HepG2 (cell line): ENCODE measurements around the gene EBPL. TPM values are rescaled to one million over a fixed set of nuclear protein-coding genes. Genes with fewer than 3 reads are reported as not detected.

Experiments used
- ATAC-seq: fragments of 200-7000 bp; cut with Tn5 transposase; 3 replicates; pipeline ENCODE4 v1.9.1; 2020; ENCODE audit warnings: mild to moderate bottlenecking, moderate library complexity
- BruUV-seq: library from RNA; stranded (reverse); fragments of 400-500 nt; replicated peaks from 2 replicates; lab custom pipeline; 2021; lab: Mats Ljungman, UMichigan
- CTCF ChIA-PET: fragments of 300-600 bp; formaldehyde crosslinking; extraction: SDS; loops from one replicate; lab custom pipeline; 2021; ENCODE audit warnings: low total read pairs, inconsistent platforms, low intra/inter-chr PET ratio; lab: Yijun Ruan, JAX
- POLR2A ChIA-PET: fragments of 350-600 bp; sonication (Branson Sonifier 250); formaldehyde crosslinking; loops from one replicate; lab custom pipeline; 2020; ENCODE audit warnings: antibody characterized with exemption, inconsistent platforms; lab: Yijun Ruan, JAX
- DNase-seq: peaks from one replicate; pipeline ENCODE4 v3.0.0-alpha.2; 2015; ENCODE audit warnings: low spot score
- FAIRE-seq: peaks from 3 replicates; lab custom pipeline; 2011; peaks lifted over from hg19 to GRCh38; lab: Jason Lieb, UNC
- H2AFZ ChIP-seq: one replicate; pipeline ENCODE4 v1.6.1; 2011; ENCODE audit warnings: low read length, inconsistent platforms
- H3K27ac ChIP-seq: fragments of 300-600 bp; 3 replicates; pipeline ENCODE4 v1.8.0; 2011; ENCODE audit warnings: mixed run types, mild to moderate bottlenecking, mixed read lengths, low read length, inconsistent platforms; ENCODE audit not compliant: insufficient read depth; ENCODE audit errors: extremely low read length
- H3K27me3 ChIP-seq, 2 experiments: fragments of 200-600 bp in 1 of 2; 2 replicates in 1 of 2; 3 replicates in 1 of 2; pipeline versions ENCODE4 v1.6.0 to v1.8.0; 2011; ENCODE audit warnings: low read length in 2 of 2, mild to moderate bottlenecking in 2 of 2, moderate library complexity in 2 of 2, inconsistent platforms in 1 of 2; ENCODE audit not compliant: insufficient read depth in 2 of 2, control insufficient read depth in 1 of 2
- H3K36me3 ChIP-seq, 2 experiments: fragments of 200-600 bp in 1 of 2; replicated peaks in 1 of 2; 2 replicates in 1 of 2; 3 replicates in 1 of 2; pipeline versions ENCODE4 v1.5.1 to v1.8.0; 2011; ENCODE audit warnings: low read length in 2 of 2, inconsistent platforms in 1 of 2; ENCODE audit not compliant: insufficient read depth in 2 of 2, control insufficient read depth in 1 of 2
- H3K4me1 ChIP-seq: 2 replicates; pipeline ENCODE4 v1.5.1; 2012; ENCODE audit warnings: low read length, inconsistent platforms; ENCODE audit not compliant: insufficient read depth
- H3K4me2 ChIP-seq: 2 replicates; pipeline ENCODE4 v1.6.0; 2011; ENCODE audit warnings: low read depth, low read length, inconsistent platforms
- H3K4me3 ChIP-seq, 3 experiments: fragments of 200-600 bp in 1 of 3; sonication (generic), shearing (Covaris generic) in 1 of 3; replicated peaks in 1 of 3; 2 replicates each; pipeline ENCODE4 v1.5.1; 2011 to 2016; ENCODE audit warnings: low read length in 3 of 3, inconsistent platforms in 2 of 3, low read depth in 2 of 3, mild to moderate bottlenecking in 2 of 3, control low read depth in 1 of 3, mixed read lengths in 1 of 3; ENCODE audit not compliant: insufficient read depth in 1 of 3
- H3K79me2 ChIP-seq: one replicate; pipeline ENCODE4 v1.6.1; 2011; ENCODE audit warnings: low read length, inconsistent platforms; ENCODE audit not compliant: insufficient read depth
- H3K9ac ChIP-seq: 2 replicates; pipeline ENCODE4 v1.6.0; 2011; ENCODE audit warnings: mild to moderate bottlenecking, low read depth, low read length, inconsistent platforms; ENCODE audit not compliant: insufficient read depth
- H3K9me3 ChIP-seq: 2 replicates; pipeline ENCODE4 v1.5.1; 2012; ENCODE audit warnings: mild to moderate bottlenecking, low read length
- H4K20me1 ChIP-seq: 2 replicates; pipeline ENCODE4 v1.6.0; 2011; ENCODE audit warnings: inconsistent platforms, mild to moderate bottlenecking, low read length, moderate library complexity; ENCODE audit not compliant: insufficient read depth
- HINFP ChIP-seq: sonication (generic); formaldehyde crosslinking; IDR thresholded peaks from 2 replicates; pipeline ENCODE4 v1.4.0; 2020; ENCODE audit warnings: low read depth, mild to moderate bottlenecking, missing genetic modification reagents
- HIVEP1 ChIP-seq: sonication (generic); formaldehyde crosslinking; IDR thresholded peaks from 2 replicates; pipeline ENCODE4 v1.4.0; 2020; ENCODE audit warnings: mild to moderate bottlenecking, missing genetic modification reagents
- HMG20A ChIP-seq: IDR thresholded peaks from 2 replicates; pipeline ENCODE4 v1.6.1; 2016; ENCODE audit warnings: borderline replicate concordance
- HNRNPLL ChIP-seq: fragments of 200-400 bp; formaldehyde crosslinking; IDR thresholded peaks from 2 replicates; pipeline ENCODE4 v1.6.1; 2017; ENCODE audit warnings: mild to moderate bottlenecking, low read depth, low read length; ENCODE audit not compliant: poor library complexity, severe bottlenecking
- JUN ChIP-seq: sonication (generic); formaldehyde crosslinking; IDR thresholded peaks from 2 replicates; pipeline ENCODE4 v1.4.0; 2020; ENCODE audit warnings: mild to moderate bottlenecking, missing genetic modification reagents
- MED8 ChIP-seq: sonication (generic); formaldehyde crosslinking; IDR thresholded peaks from 2 replicates; pipeline ENCODE4 v1.8.1; 2023; ENCODE audit warnings: mild to moderate bottlenecking, missing genetic modification reagents; ENCODE audit not compliant: insufficient replicate concordance
- MTA1 ChIP-seq: sonication (generic); formaldehyde crosslinking; IDR thresholded peaks from 2 replicates; pipeline ENCODE4 v1.4.0; 2020; ENCODE audit warnings: missing genetic modification reagents, mild to moderate bottlenecking, borderline replicate concordance
- NFYB ChIP-seq: sonication (generic); formaldehyde crosslinking; IDR thresholded peaks from 2 replicates; pipeline ENCODE4 v1.4.0; 2020; ENCODE audit warnings: missing genetic modification reagents
- POLR2AphosphoS2 ChIP-seq: IDR thresholded peaks from 2 replicates; pipeline ENCODE4 v1.6.1; 2011; ENCODE audit warnings: low read depth, low read length, improper control_type of control experiment
- SRF ChIP-seq: IDR thresholded peaks from 2 replicates; pipeline ENCODE4 v1.6.1; 2011; ENCODE audit warnings: mild to moderate bottlenecking, low read depth, low read length, moderate library complexity
- SRSF4 ChIP-seq: fragments of 200-400 bp; formaldehyde crosslinking; IDR thresholded peaks from one replicate; pipeline ENCODE4 v1.6.1; 2018; ENCODE audit warnings: mild to moderate bottlenecking, low read depth, low read length, moderate library complexity; ENCODE audit not compliant: poor library complexity, severe bottlenecking
- TBP ChIP-seq: sonication (generic); formaldehyde crosslinking; IDR thresholded peaks from 2 replicates; pipeline ENCODE4 v1.5.0; 2020; ENCODE audit warnings: missing genetic modification reagents
- THYN1 ChIP-seq: sonication (generic); formaldehyde crosslinking; IDR thresholded peaks from 2 replicates; pipeline ENCODE4 v1.8.1; 2023; ENCODE audit warnings: low read depth, mild to moderate bottlenecking, moderate library complexity, missing genetic modification reagents, borderline replicate concordance
- TOPORS ChIP-seq: sonication (generic); formaldehyde crosslinking; IDR thresholded peaks from 2 replicates; pipeline ENCODE4 v1.8.0; 2023; ENCODE audit warnings: mild to moderate bottlenecking, missing genetic modification reagents
- ZNF557 ChIP-seq: sonication (generic); formaldehyde crosslinking; IDR thresholded peaks from 2 replicates; pipeline ENCODE4 v1.4.0; 2020; ENCODE audit warnings: missing genetic modification reagents
- ZNF687 ChIP-seq: sonication (generic); formaldehyde crosslinking; IDR thresholded peaks from 2 replicates; pipeline ENCODE4 v1.5.1; 2020; ENCODE audit warnings: mild to moderate bottlenecking, missing genetic modification reagents, moderate library complexity
- ZNF704 ChIP-seq: sonication (generic); formaldehyde crosslinking; IDR thresholded peaks from 2 replicates; pipeline ENCODE4 v1.8.1; 2023; ENCODE audit warnings: mild to moderate bottlenecking, inconsistent platforms, moderate library complexity, missing genetic modification reagents, borderline replicate concordance
- ZNF781 ChIP-seq: sonication (generic); formaldehyde crosslinking; IDR thresholded peaks from 2 replicates; pipeline ENCODE4 v1.5.1; 2020; ENCODE audit warnings: borderline replicate concordance, mild to moderate bottlenecking, missing genetic modification reagents; ENCODE audit errors: not compliant biosample characterization
- ZNF879 ChIP-seq: sonication (generic); formaldehyde crosslinking; IDR thresholded peaks from 2 replicates; pipeline ENCODE4 v1.8.1; 2023; ENCODE audit warnings: missing genetic modification reagents
- WGBS: methylation state at CpG from one replicate; pipeline ENCODE4 v1.1.6; 2017; ENCODE audit warnings: low lambda C conversion rate; 5-methylcytosine and 5-hydroxymethylcytosine counted together
- in situ Hi-C: cut with HindIII; loops from 2 replicates; pipeline ENCODE4 v1.10.0; 2017; ENCODE audit warnings: low pct_unique_long_range_greater_than_20kb; ENCODE audit not compliant: extremely low pct_ligation_motif_present
- intact Hi-C: fragments of 100-400 bp; cut with micrococcal nuclease; formaldehyde crosslinking; loops from one replicate; pipeline ENCODE4 v1.10.0; 2022; ENCODE audit not compliant: unreplicated experiment
- polyA plus RNA-seq, 8 experiments: library from polyadenylated mRNA; depleted of rRNA in 3 of 8; stranded (reverse) in 7 of 8; unstranded in 1 of 8; fragments of >200 nt; fragmentation: Illumina TruSeq in 4 of 8; extraction: Trizol in 4 of 8; gene quantifications; 2 replicates each; pipeline versions ENCODE4 v1.2.1 to v1.2.3, GENCODE V29; 2011 to 2016; ENCODE audit warnings: low read depth in 4 of 8, missing spikeins in 1 of 8, mixed read lengths in 1 of 8; ENCODE audit not compliant: insufficient read depth in 1 of 8
- total RNA-seq, 5 experiments: library from RNA; depleted of rRNA; stranded (reverse); fragments of >200 nt; fragmentation: Illumina TruSeq; extraction: Trizol; gene quantifications; 2 replicates each; pipeline ENCODE4 v1.2.3, GENCODE V29; 2016; ENCODE audit warnings: low read depth in 1 of 5

The EBPL gene
- total and polyA plus RNA-seq, 2 of the 13 experiments (the other 11 are each of a cell fraction or from before 2014, with no cell fraction given) = 96.5 to 152 TPM

GRCh38 chr13:49620170-49620621, 71.1 kb downstream of the EBPL start:
- peak; percentile 29 for ATAC-seq
- H3K36me3 ChIP-seq = no peaks in the 10 kb centered on the region
- no peaks in the 10 kb centered on the region for H3K27me3 ChIP-seq
- peaks cover 32% of the 10 kb centered on the region for H3K4me1 ChIP-seq
- 31% methylated on average over 16 of the region's 22 CpGs for WGBS
- no peak for FAIRE-seq
- H3K27ac ChIP-seq = no peak overlapping the region
- intact Hi-C loops (no loop called here), in situ Hi-C loops (no loop called here)
- no peaks in the 10 kb centered on the region for H4K20me1 ChIP-seq
- peak overlapping the region; percentile 29 to 65 (median 45); a peak in 4 of 6 replicates for H3K4me3 ChIP-seq
- ChIA-PET CTCF (no interaction called here), POLR2A (no interaction called here)
- peak overlapping the region; percentile 78 for H2AFZ ChIP-seq
- H3K4me2 ChIP-seq = peak overlapping the region; percentile 71
- H3K79me2 ChIP-seq = no peaks in the 10 kb centered on the region
- no peak for DNase-seq
- H3K9me3 ChIP-seq = no peaks in the 10 kb centered on the region
- H3K9ac ChIP-seq = peak overlapping the region; percentile 46; the same call in 1 of the 2 replicates
- no TSS peak for BruUV-seq
- TF ChIP-seq SRSF4 (no peak), ZNF557 (CRISPR knock-in tag) (no peak), HINFP (0 out of 2 replicates have a peak, but pooled peaks have one; percentile 20), TOPORS (CRISPR knock-in tag) (no peak), NFYB (CRISPR knock-in tag) (no peak), ZNF879 (CRISPR knock-in tag) (no peak), HIVEP1 (CRISPR knock-in tag) (no peak), MTA1 (CRISPR knock-in tag) (no peak), POLR2AphosphoS2 (no peak), ZNF704 (CRISPR knock-in tag) (no peak), ZNF687 (CRISPR knock-in tag) (peak; percentile 71), HNRNPLL (peak; percentile 54), SRF (no peak), JUN (CRISPR knock-in tag) (no peak), TBP (CRISPR knock-in tag) (no peak), HMG20A (CRISPR knock-in tag) (no peak), MED8 (CRISPR knock-in tag) (no peak), ZNF781 (CRISPR knock-in tag) (no peak), THYN1 (no peak)
